HepG2 (cell line): Measurements from ENCODE around the gene ZNF511. TPM values are rescaled to one million over a fixed set of nuclear protein-coding genes. Genes with fewer than 3 reads are reported as not detected.

Source experiments
- JUND ChIP-seq: sonication (generic); formaldehyde crosslinking; IDR thresholded peaks from 2 replicates; pipeline ENCODE4 v1.8.0; 2022; ENCODE audit warnings: mild to moderate bottlenecking, missing genetic modification reagents
- MEIS1 ChIP-seq: sonication (generic); formaldehyde crosslinking; IDR thresholded peaks from 2 replicates; pipeline ENCODE4 v1.9.0; 2021; ENCODE audit warnings: mild to moderate bottlenecking, missing genetic modification reagents, moderate library complexity, borderline replicate concordance
- MTF1 ChIP-seq: sonication (generic); formaldehyde crosslinking; IDR thresholded peaks from 2 replicates; pipeline ENCODE4 v1.5.0; 2020; ENCODE audit warnings: missing genetic modification reagents
- SIN3B ChIP-seq: fragments of 150-350 bp; IDR thresholded peaks from 2 replicates; pipeline ENCODE4 v1.6.1; 2014; ENCODE audit warnings: low read length
- TGIF2 ChIP-seq: IDR thresholded peaks from 2 replicates; pipeline ENCODE4 v1.6.1; 2016; ENCODE audit warnings: control low read depth, missing compliant biosample characterization
- ZNF274 ChIP-seq: sonication (generic); formaldehyde crosslinking; IDR thresholded peaks from 2 replicates; pipeline ENCODE4 v1.5.1; 2020; ENCODE audit warnings: mild to moderate bottlenecking, missing genetic modification reagents
- ZNF33B ChIP-seq: sonication (generic); formaldehyde crosslinking; IDR thresholded peaks from 2 replicates; pipeline ENCODE4 v1.5.1; 2020; ENCODE audit warnings: mild to moderate bottlenecking, missing genetic modification reagents
- ZNF432 ChIP-seq: sonication (generic); formaldehyde crosslinking; IDR thresholded peaks from 2 replicates; pipeline ENCODE4 v1.5.0; 2020; ENCODE audit warnings: missing genetic modification reagents, mild to moderate bottlenecking, borderline replicate concordance
- ZNF441 ChIP-seq: sonication (generic); formaldehyde crosslinking; IDR thresholded peaks from 2 replicates; pipeline ENCODE4 v1.7.0; 2021; ENCODE audit warnings: missing genetic modification reagents, borderline replicate concordance
- ZNF652 ChIP-seq: IDR thresholded peaks from 2 replicates; pipeline ENCODE4 v1.6.1; 2016; ENCODE audit warnings: low read depth, borderline replicate concordance
- ZNF75D ChIP-seq: sonication (generic); formaldehyde crosslinking; IDR thresholded peaks from 2 replicates; pipeline ENCODE4 v1.8.1; 2023; ENCODE audit warnings: missing genetic modification reagents, mild to moderate bottlenecking, borderline replicate concordance
- polyA plus RNA-seq, 8 experiments: library from polyadenylated mRNA; depleted of rRNA in 3 of 8; stranded (reverse) in 7 of 8; unstranded in 1 of 8; fragments of >200 nt; fragmentation: Illumina TruSeq in 4 of 8; extraction: Trizol in 4 of 8; gene quantifications; 2 replicates each; pipeline versions ENCODE4 v1.2.1 to v1.2.3, GENCODE V29; 2011 to 2016; ENCODE audit warnings: low read depth in 4 of 8, missing spikeins in 1 of 8, mixed read lengths in 1 of 8; ENCODE audit not compliant: insufficient read depth in 1 of 8
- total RNA-seq, 5 experiments: library from RNA; depleted of rRNA; stranded (reverse); fragments of >200 nt; fragmentation: Illumina TruSeq; extraction: Trizol; gene quantifications; 2 replicates each; pipeline ENCODE4 v1.2.3, GENCODE V29; 2016; ENCODE audit warnings: low read depth in 1 of 5
- TF ChIP-seq, protein P1 (sequence below): sonication (generic); formaldehyde crosslinking; IDR thresholded peaks from 2 replicates; pipeline ENCODE4 v1.5.1; 2020; ENCODE audit warnings: mild to moderate bottlenecking, missing genetic modification reagents, borderline replicate concordance
- TF ChIP-seq, protein P2 (sequence below): IDR thresholded peaks from 2 replicates; pipeline ENCODE4 v1.6.1; 2016; ENCODE audit warnings: missing genetic modification reagents, missing compliant biosample characterization

The ZNF511 gene
- total and polyA plus RNA-seq, 2 of the 13 experiments (the other 11 are each of a cell fraction or from before 2014, with no cell fraction given) = 35.6 to 66.4 TPM

GRCh38 chr10:133318494-133319127, 9.9 kb downstream of the ZNF511 start (continued):
- TF ChIP-seq, protein P1, sequence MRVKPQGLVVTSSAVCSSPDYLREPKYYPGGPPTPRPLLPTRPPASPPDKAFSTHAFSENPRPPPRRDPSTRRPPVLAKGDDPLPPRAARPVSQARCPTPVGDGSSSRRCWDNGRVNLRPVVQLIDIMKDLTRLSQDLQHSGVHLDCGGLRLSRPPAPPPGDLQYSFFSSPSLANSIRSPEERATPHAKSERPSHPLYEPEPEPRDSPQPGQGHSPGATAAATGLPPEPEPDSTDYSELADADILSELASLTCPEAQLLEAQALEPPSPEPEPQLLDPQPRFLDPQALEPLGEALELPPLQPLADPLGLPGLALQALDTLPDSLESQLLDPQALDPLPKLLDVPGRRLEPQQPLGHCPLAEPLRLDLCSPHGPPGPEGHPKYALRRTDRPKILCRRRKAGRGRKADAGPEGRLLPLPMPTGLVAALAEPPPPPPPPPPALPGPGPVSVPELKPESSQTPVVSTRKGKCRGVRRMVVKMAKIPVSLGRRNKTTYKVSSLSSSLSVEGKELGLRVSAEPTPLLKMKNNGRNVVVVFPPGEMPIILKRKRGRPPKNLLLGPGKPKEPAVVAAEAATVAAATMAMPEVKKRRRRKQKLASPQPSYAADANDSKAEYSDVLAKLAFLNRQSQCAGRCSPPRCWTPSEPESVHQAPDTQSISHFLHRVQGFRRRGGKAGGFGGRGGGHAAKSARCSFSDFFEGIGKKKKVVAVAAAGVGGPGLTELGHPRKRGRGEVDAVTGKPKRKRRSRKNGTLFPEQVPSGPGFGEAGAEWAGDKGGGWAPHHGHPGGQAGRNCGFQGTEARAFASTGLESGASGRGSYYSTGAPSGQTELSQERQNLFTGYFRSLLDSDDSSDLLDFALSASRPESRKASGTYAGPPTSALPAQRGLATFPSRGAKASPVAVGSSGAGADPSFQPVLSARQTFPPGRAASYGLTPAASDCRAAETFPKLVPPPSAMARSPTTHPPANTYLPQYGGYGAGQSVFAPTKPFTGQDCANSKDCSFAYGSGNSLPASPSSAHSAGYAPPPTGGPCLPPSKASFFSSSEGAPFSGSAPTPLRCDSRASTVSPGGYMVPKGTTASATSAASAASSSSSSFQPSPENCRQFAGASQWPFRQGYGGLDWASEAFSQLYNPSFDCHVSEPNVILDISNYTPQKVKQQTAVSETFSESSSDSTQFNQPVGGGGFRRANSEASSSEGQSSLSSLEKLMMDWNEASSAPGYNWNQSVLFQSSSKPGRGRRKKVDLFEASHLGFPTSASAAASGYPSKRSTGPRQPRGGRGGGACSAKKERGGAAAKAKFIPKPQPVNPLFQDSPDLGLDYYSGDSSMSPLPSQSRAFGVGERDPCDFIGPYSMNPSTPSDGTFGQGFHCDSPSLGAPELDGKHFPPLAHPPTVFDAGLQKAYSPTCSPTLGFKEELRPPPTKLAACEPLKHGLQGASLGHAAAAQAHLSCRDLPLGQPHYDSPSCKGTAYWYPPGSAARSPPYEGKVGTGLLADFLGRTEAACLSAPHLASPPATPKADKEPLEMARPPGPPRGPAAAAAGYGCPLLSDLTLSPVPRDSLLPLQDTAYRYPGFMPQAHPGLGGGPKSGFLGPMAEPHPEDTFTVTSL = no peak
- TF ChIP-seq, protein P2, sequence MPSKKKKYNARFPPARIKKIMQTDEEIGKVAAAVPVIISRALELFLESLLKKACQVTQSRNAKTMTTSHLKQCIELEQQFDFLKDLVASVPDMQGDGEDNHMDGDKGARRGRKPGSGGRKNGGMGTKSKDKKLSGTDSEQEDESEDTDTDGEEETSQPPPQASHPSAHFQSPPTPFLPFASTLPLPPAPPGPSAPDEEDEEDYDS (CRISPR knock-in tag) = no peak
- TF ChIP-seq ZNF75D (no peak), ZNF652 (no peak), ZNF441 (CRISPR knock-in tag) (peak; percentile 75; the same call in 1 of the 2 replicates), JUND (CRISPR knock-in tag) (no peak), TGIF2 (peak; percentile 48; the same call in 1 of the 2 replicates), SIN3B (no peak), MEIS1 (no peak), ZNF33B (no peak), ZNF432 (CRISPR knock-in tag) (no peak), ZNF274 (0 out of 2 replicates have a peak, but pooled peaks have one; percentile 26), MTF1 (CRISPR knock-in tag) (no peak)
